Nucleus accumbens (tissue), 56 donors: ENCODE measurements around the gene SEMA3E.

Experiments used
- DNase-seq, 56 donors: peaks; one replicate each; lab custom pipeline; 2025; lab: John Stamatoyannopoulos, UW

Gene SEMA3E

GRCh38 chr7:83643012-83643411 lies 5.9 kb downstream of the SEMA3E start:
- no peak for DNase-seq

- DNase-seq, result no peak
Observed at GRCh38 chr7:83640731-83641537, 8.0 kb downstream of the SEMA3E start.

- DNase-seq, result no peak
Observed at GRCh38 chr7:83640240-83640639, 8.7 kb downstream of the SEMA3E start.

- no peak for DNase-seq
Observed at GRCh38 chr7:83633516-83633915, 15.4 kb downstream of the SEMA3E start.

- no peak for DNase-seq
Observed at GRCh38 chr7:83629117-83629880, 19.6 kb downstream of the SEMA3E start.

- DNase-seq, result no peak
Observed at GRCh38 chr7:83617858-83618257, 31.1 kb downstream of the SEMA3E start.

GRCh38 chr7:83614112-83614511 lies 34.8 kb downstream of the SEMA3E start:
- no peak for DNase-seq

GRCh38 chr7:83613232-83613631 lies 35.7 kb downstream of the SEMA3E start:
- DNase-seq, result no peak

GRCh38 chr7:83611776-83612175 lies 37.2 kb downstream of the SEMA3E start:
- DNase-seq, result no peak

GRCh38 chr7:83610649-83611304 lies 38.2 kb downstream of the SEMA3E start:
- DNase-seq, result no peak

GRCh38 chr7:83608716-83609115 lies 40.2 kb downstream of the SEMA3E start:
- DNase-seq, result no peak

GRCh38 chr7:83603649-83604048 lies 45.3 kb downstream of the SEMA3E start:
- no peak for DNase-seq

- DNase-seq, result no peak
Observed at GRCh38 chr7:83599131-83599530, 49.8 kb downstream of the SEMA3E start.

GRCh38 chr7:83593921-83594475 lies 54.9 kb downstream of the SEMA3E start:
- no peak for DNase-seq

GRCh38 chr7:83588602-83589240 lies 60.2 kb downstream of the SEMA3E start:
- DNase-seq, result no peak

- DNase-seq, result no peak
Observed at GRCh38 chr7:83586281-83586680, 62.7 kb downstream of the SEMA3E start.

- no peak for DNase-seq
Observed at GRCh38 chr7:83581667-83582435, 67.1 kb downstream of the SEMA3E start.

- no peak for DNase-seq
Observed at GRCh38 chr7:83579740-83580139, 69.2 kb downstream of the SEMA3E start.

- DNase-seq, result no peak
Observed at GRCh38 chr7:83575436-83575835, 73.5 kb downstream of the SEMA3E start.

GRCh38 chr7:83574616-83575015 lies 74.3 kb downstream of the SEMA3E start:
- no peak for DNase-seq
